GM21390 (cell line): ENCODE data around the gene MPO.

Source experiments
- ATAC-seq: cut with Tn5 transposase; IDR thresholded peaks from one replicate; pipeline ENCODE4 v1.9.1; 2021; ENCODE audit not compliant: unreplicated experiment

Gene MPO

GRCh38 chr17:58281511-58282011 lies 826 bp upstream of the MPO start:
- ATAC-seq: no peak

GRCh38 chr17:58279736-58280479 lies 827 bp downstream of the MPO start:
- no peak for ATAC-seq

GRCh38 chr17:58279016-58279711 lies 1.6 kb downstream of the MPO start:
- ATAC-seq: no peak

- no peak for ATAC-seq
These were observed 2.1 kb downstream of the MPO start for GRCh38 chr17:58278661-58279015.

GRCh38 chr17:58277802-58278595 lies 2.7 kb downstream of the MPO start:
- no peak for ATAC-seq

- ATAC-seq: no peak
These were observed 3.5 kb downstream of the MPO start for GRCh38 chr17:58277107-58277801.

- ATAC-seq: no peak
These were observed 4.3 kb downstream of the MPO start for GRCh38 chr17:58276423-58276822.

GRCh38 chr17:58275417-58275816 lies 5.3 kb downstream of the MPO start:
- ATAC-seq: no peak

GRCh38 chr17:58273453-58274104 lies 7.2 kb downstream of the MPO start:
- ATAC-seq: no peak

GRCh38 chr17:58272367-58273280 lies 8.1 kb downstream of the MPO start:
- ATAC-seq: no peak

GRCh38 chr17:58271216-58271931 lies 9.4 kb downstream of the MPO start:
- ATAC-seq: no peak

- ATAC-seq: no peak
These were observed 10.1 kb downstream of the MPO start for GRCh38 chr17:58270476-58271215.

GRCh38 chr17:58269557-58270291 lies 11.0 kb downstream of the MPO start:
- no peak for ATAC-seq

GRCh38 chr17:58268774-58269556 lies 11.8 kb downstream of the MPO start:
- no peak for ATAC-seq

- ATAC-seq: no peak
These were observed 12.4 kb downstream of the MPO start for GRCh38 chr17:58268326-58268725.
